ENCODE results near the gene APBB1IP.
"Not testable (repeated sequence)": the region's sequence is repeated elsewhere in the genome, so short reads cannot be mapped to it uniquely, and the experiment has no call there.

The APBB1IP gene

GRCh38 chr10:26437637-26438461 is at the start of gene APBB1IP:
Gene APBB1IP (plus strand): TSS chr10:26438341. CDS start chr10:26492327, 53,986 bp downstream.
- Histone ChIP-seq H3K36me3 (ENCODE audit: control insufficient read depth, insufficient read depth, low read length) (no peaks in the 10 kb centered on the region), H3K27ac (ENCODE audit: low read depth, low read length) (no peak within 1 kb of the TSS), H3K4me3 (ENCODE audit: low read depth, low read length) (peak within 1 kb of the TSS; percentile 67), H3K27me3 (ENCODE audit: control insufficient read depth, insufficient read depth, low read length) (peaks cover 31% of the 10 kb centered on the region), H3K9me3 (ENCODE audit: control insufficient read depth, insufficient read depth, low read depth, low read length) (no peaks in the 10 kb centered on the region), H3K4me1 (ENCODE audit: control insufficient read depth, insufficient read depth, low read length) (no peaks in the 10 kb centered on the region), H3K9ac (ENCODE audit: low read length) (no peak within 1 kb of the TSS)

- peaks cover 23% of the 10 kb centered on the region for H3K27me3 ChIP-seq (ENCODE audit: control insufficient read depth, insufficient read depth, low read length)
- H3K9ac ChIP-seq (ENCODE audit: low read length), result no peak overlapping the region
- 0 out of 2 replicates have a peak, but pooled peaks cover 4% of the 10 kb centered on the region for H3K4me1 ChIP-seq (ENCODE audit: control insufficient read depth, insufficient read depth, low read length)
- no peaks in the 10 kb centered on the region for H3K9me3 ChIP-seq (ENCODE audit: control insufficient read depth, insufficient read depth, low read depth, low read length)
- H3K27ac ChIP-seq (ENCODE audit: low read depth, low read length), result no peak overlapping the region
- no peaks in the 10 kb centered on the region for H3K36me3 ChIP-seq (ENCODE audit: control insufficient read depth, insufficient read depth, low read length)
- H3K4me3 ChIP-seq (ENCODE audit: low read depth, low read length), result no peak overlapping the region
Observed at GRCh38 chr10:26389533-26389932, 48.6 kb upstream of the APBB1IP start.

- Histone ChIP-seq H3K27ac (ENCODE audit: low read depth, low read length) (no peak overlapping the region), H3K27me3 (ENCODE audit: control insufficient read depth, insufficient read depth, low read length) (peaks cover 23% of the 10 kb centered on the region), H3K36me3 (ENCODE audit: control insufficient read depth, insufficient read depth, low read length) (no peaks in the 10 kb centered on the region), H3K9ac (ENCODE audit: low read length) (no peak overlapping the region), H3K4me1 (ENCODE audit: control insufficient read depth, insufficient read depth, low read length) (0 out of 2 replicates have a peak, but pooled peaks cover 4% of the 10 kb centered on the region), H3K9me3 (ENCODE audit: control insufficient read depth, insufficient read depth, low read depth, low read length) (no peaks in the 10 kb centered on the region), H3K4me3 (ENCODE audit: low read depth, low read length) (peak overlapping the region; percentile 45)
Observed at GRCh38 chr10:26391701-26392695, 46.1 kb upstream of the APBB1IP start.

GRCh38 chr10:26398353-26398752 is 39.8 kb upstream of the APBB1IP start:
- H3K36me3 ChIP-seq (ENCODE audit: control insufficient read depth, insufficient read depth, low read length); H3K4me1 ChIP-seq (ENCODE audit: control insufficient read depth, insufficient read depth, low read length); H3K27ac ChIP-seq (ENCODE audit: low read depth, low read length); H3K27me3 ChIP-seq (ENCODE audit: control insufficient read depth, insufficient read depth, low read length); H3K4me3 ChIP-seq (ENCODE audit: low read depth, low read length); H3K9me3 ChIP-seq (ENCODE audit: control insufficient read depth, insufficient read depth, low read depth, low read length); H3K9ac ChIP-seq (ENCODE audit: low read length): not testable (repeated sequence)

- H3K9me3 ChIP-seq (ENCODE audit: control insufficient read depth, insufficient read depth, low read depth, low read length), result no peaks in the 10 kb centered on the region
- H3K4me1 ChIP-seq (ENCODE audit: control insufficient read depth, insufficient read depth, low read length), result no peaks in the 10 kb centered on the region
Observed at GRCh38 chr10:26407406-26407969, 30.7 kb upstream of the APBB1IP start.

GRCh38 chr10:26408858-26409494 is 29.2 kb upstream of the APBB1IP start:
- Histone ChIP-seq H3K27ac (ENCODE audit: low read depth, low read length) (no peak overlapping the region), H3K4me3 (ENCODE audit: low read depth, low read length) (no peak overlapping the region), H3K9ac (ENCODE audit: low read length) (no peak overlapping the region), H3K36me3 (ENCODE audit: control insufficient read depth, insufficient read depth, low read length) (no peaks in the 10 kb centered on the region), H3K4me1 (ENCODE audit: control insufficient read depth, insufficient read depth, low read length) (no peaks in the 10 kb centered on the region), H3K27me3 (ENCODE audit: control insufficient read depth, insufficient read depth, low read length) (0 out of 2 replicates have a peak, but pooled peaks cover 7% of the 10 kb centered on the region), H3K9me3 (ENCODE audit: control insufficient read depth, insufficient read depth, low read depth, low read length) (no peaks in the 10 kb centered on the region)

More at GRCh38 chr10:26407406-26407969, 30.7 kb upstream of the APBB1IP start:
- no peaks in the 10 kb centered on the region for H3K27me3 ChIP-seq (ENCODE audit: control insufficient read depth, insufficient read depth, low read length)
- no peak overlapping the region for H3K4me3 ChIP-seq (ENCODE audit: low read depth, low read length)
- H3K36me3 ChIP-seq (ENCODE audit: control insufficient read depth, insufficient read depth, low read length), result no peaks in the 10 kb centered on the region
- H3K27ac ChIP-seq (ENCODE audit: low read depth, low read length), result no peak overlapping the region
- no peak overlapping the region for H3K9ac ChIP-seq (ENCODE audit: low read length)

- 0 out of 2 replicates have a peak, but pooled peaks cover 7% of the 10 kb centered on the region for H3K27me3 ChIP-seq (ENCODE audit: control insufficient read depth, insufficient read depth, low read length)
- H3K9ac ChIP-seq (ENCODE audit: low read length), result no peak overlapping the region
- no peak overlapping the region for H3K4me3 ChIP-seq (ENCODE audit: low read depth, low read length)
Observed at GRCh38 chr10:26410356-26410755, 27.8 kb upstream of the APBB1IP start.

GRCh38 chr10:26412932-26413331 is 25.2 kb upstream of the APBB1IP start:
- H3K27me3 ChIP-seq (ENCODE audit: control insufficient read depth, insufficient read depth, low read length), result 0 out of 2 replicates have a peak, but pooled peaks cover 7% of the 10 kb centered on the region
- no peak overlapping the region for H3K9ac ChIP-seq (ENCODE audit: low read length)
- H3K9me3 ChIP-seq (ENCODE audit: control insufficient read depth, insufficient read depth, low read depth, low read length), result no peaks in the 10 kb centered on the region
- H3K36me3 ChIP-seq (ENCODE audit: control insufficient read depth, insufficient read depth, low read length), result no peaks in the 10 kb centered on the region
- no peak overlapping the region for H3K4me3 ChIP-seq (ENCODE audit: low read depth, low read length)
- no peaks in the 10 kb centered on the region for H3K4me1 ChIP-seq (ENCODE audit: control insufficient read depth, insufficient read depth, low read length)
- H3K27ac ChIP-seq (ENCODE audit: low read depth, low read length), result no peak overlapping the region

More at GRCh38 chr10:26410356-26410755, 27.8 kb upstream of the APBB1IP start:
- Histone ChIP-seq H3K9me3 (ENCODE audit: control insufficient read depth, insufficient read depth, low read depth, low read length) (no peaks in the 10 kb centered on the region), H3K4me1 (ENCODE audit: control insufficient read depth, insufficient read depth, low read length) (no peaks in the 10 kb centered on the region), H3K36me3 (ENCODE audit: control insufficient read depth, insufficient read depth, low read length) (no peaks in the 10 kb centered on the region), H3K27ac (ENCODE audit: low read depth, low read length) (no peak overlapping the region)

- H3K27ac ChIP-seq (ENCODE audit: low read depth, low read length), result no peak overlapping the region
- H3K36me3 ChIP-seq (ENCODE audit: control insufficient read depth, insufficient read depth, low read length), result no peaks in the 10 kb centered on the region
- 0 out of 2 replicates have a peak, but pooled peaks cover 7% of the 10 kb centered on the region for H3K27me3 ChIP-seq (ENCODE audit: control insufficient read depth, insufficient read depth, low read length)
- H3K4me3 ChIP-seq (ENCODE audit: low read depth, low read length), result no peak overlapping the region
- H3K9me3 ChIP-seq (ENCODE audit: control insufficient read depth, insufficient read depth, low read depth, low read length), result no peaks in the 10 kb centered on the region
- no peaks in the 10 kb centered on the region for H3K4me1 ChIP-seq (ENCODE audit: control insufficient read depth, insufficient read depth, low read length)
- H3K9ac ChIP-seq (ENCODE audit: low read length), result no peak overlapping the region
Observed at GRCh38 chr10:26413375-26413774, 24.8 kb upstream of the APBB1IP start.

GRCh38 chr10:26417136-26417535 is 21.0 kb upstream of the APBB1IP start:
- H3K4me1 ChIP-seq (ENCODE audit: control insufficient read depth, insufficient read depth, low read length), result no peaks in the 10 kb centered on the region
- H3K27ac ChIP-seq (ENCODE audit: low read depth, low read length), result no peak overlapping the region
- H3K36me3 ChIP-seq (ENCODE audit: control insufficient read depth, insufficient read depth, low read length), result no peaks in the 10 kb centered on the region
- no peak overlapping the region for H3K4me3 ChIP-seq (ENCODE audit: low read depth, low read length)
- H3K27me3 ChIP-seq (ENCODE audit: control insufficient read depth, insufficient read depth, low read length), result 0 out of 2 replicates have a peak, but pooled peaks cover 7% of the 10 kb centered on the region
- peaks cover 2% of the 10 kb centered on the region for H3K9me3 ChIP-seq (ENCODE audit: control insufficient read depth, insufficient read depth, low read depth, low read length)
- H3K9ac ChIP-seq (ENCODE audit: low read length), result no peak overlapping the region

Data from HUES6 (cell line).